KMS-11 (cell line): ENCODE results near the gene CD82.

ENCODE experiments used
- H2AFZ ChIP-seq: fragments of 200-600 bp; sonication (generic); 2 replicates; pipeline ENCODE4 v1.6.1; 2016; ENCODE audit warnings: antibody characterized with exemption, mixed run types, low read depth
- H3K27ac ChIP-seq: fragments of 200-600 bp; sonication (generic); 2 replicates; pipeline ENCODE4 v1.6.1; 2016; ENCODE audit warnings: mild to moderate bottlenecking, mixed run types
- H3K27me3 ChIP-seq: fragments of 200-600 bp; sonication (generic); 2 replicates; pipeline ENCODE4 v1.6.1; 2017; ENCODE audit warnings: mild to moderate bottlenecking, low read depth, mixed run types, moderate library complexity; ENCODE audit not compliant: insufficient read depth
- H3K36me3 ChIP-seq: fragments of 200-600 bp; sonication (generic); 2 replicates; pipeline ENCODE4 v1.6.1; 2017; ENCODE audit warnings: mild to moderate bottlenecking, mixed run types; ENCODE audit not compliant: insufficient read depth
- H3K4me1 ChIP-seq: fragments of 200-600 bp; sonication (generic); 2 replicates; pipeline ENCODE4 v1.6.1; 2016; ENCODE audit warnings: mild to moderate bottlenecking, low read depth, mixed run types; ENCODE audit not compliant: poor library complexity, severe bottlenecking
- H3K4me2 ChIP-seq: fragments of 200-600 bp; sonication (generic); 2 replicates; pipeline ENCODE4 v1.7.0; 2016; ENCODE audit warnings: mild to moderate bottlenecking, mixed run types
- H3K4me3 ChIP-seq: fragments of 200-600 bp; sonication (generic); IDR thresholded peaks from 2 replicates; pipeline ENCODE4 v1.6.1; 2017; ENCODE audit warnings: low read depth, low read length, mixed read lengths; ENCODE audit not compliant: insufficient read depth
- H3K79me2 ChIP-seq: fragments of 200-600 bp; sonication (generic); 2 replicates; pipeline ENCODE4 v1.6.1; 2016; ENCODE audit warnings: low read depth, mixed run types; ENCODE audit not compliant: insufficient read depth
- H3K9ac ChIP-seq: fragments of 200-600 bp; sonication (generic); 2 replicates; pipeline ENCODE4 v1.6.1; 2016; ENCODE audit warnings: mild to moderate bottlenecking, mixed run types
- H4K20me1 ChIP-seq: fragments of 200-600 bp; sonication (generic); 2 replicates; pipeline ENCODE4 v1.6.1; 2016; ENCODE audit warnings: mild to moderate bottlenecking, mixed run types; ENCODE audit not compliant: insufficient read depth
- CTCF ChIP-seq: fragments of 200-600 bp; sonication (generic); conservative IDR thresholded peaks from 2 replicates; pipeline ENCODE4 v1.6.1; 2017; ENCODE audit warnings: low read depth, mild to moderate bottlenecking, antibody characterized with exemption, low read length, moderate library complexity, mixed read lengths

CD82 gene

GRCh38 chr11:44605965-44606364 is 40.5 kb downstream of the CD82 start:
- Histone ChIP-seq H3K4me1 (peaks cover 3% of the 10 kb centered on the region), H2AFZ (no peak overlapping the region), H3K27me3 (no peaks in the 10 kb centered on the region), H3K79me2 (no peaks in the 10 kb centered on the region), H3K27ac (no peak overlapping the region), H3K36me3 (no peaks in the 10 kb centered on the region), H3K9ac (no peak overlapping the region), H3K4me2 (no peak overlapping the region), H4K20me1 (no peaks in the 10 kb centered on the region), H3K4me3 (no peak overlapping the region)
- TF ChIP-seq CTCF: no peak

- Histone ChIP-seq H3K36me3 (no peaks in the 10 kb centered on the region), H2AFZ (no peak overlapping the region), H4K20me1 (no peaks in the 10 kb centered on the region), H3K27me3 (no peaks in the 10 kb centered on the region), H3K4me3 (no peak overlapping the region), H3K4me2 (no peak overlapping the region), H3K79me2 (no peaks in the 10 kb centered on the region), H3K27ac (no peak overlapping the region), H3K4me1 (peaks cover 8% of the 10 kb centered on the region), H3K9ac (no peak overlapping the region)
- no peak for TF ChIP-seq CTCF
These were observed 41.0 kb downstream of the CD82 start for GRCh38 chr11:44606472-44606871.

- no peak for TF ChIP-seq CTCF
- Histone ChIP-seq H3K27ac (no peak overlapping the region), H3K36me3 (no peaks in the 10 kb centered on the region), H2AFZ (no peak overlapping the region), H3K4me2 (no peak overlapping the region), H3K4me3 (no peak overlapping the region), H4K20me1 (no peaks in the 10 kb centered on the region), H3K9ac (no peak overlapping the region), H3K4me1 (peaks cover 18% of the 10 kb centered on the region), H3K79me2 (no peaks in the 10 kb centered on the region), H3K27me3 (no peaks in the 10 kb centered on the region)
These were observed 42.0 kb downstream of the CD82 start for GRCh38 chr11:44607319-44607962.

GRCh38 chr11:44607987-44608386 is 42.5 kb downstream of the CD82 start:
- Histone ChIP-seq H3K36me3 (no peaks in the 10 kb centered on the region), H3K4me2 (no peak overlapping the region), H4K20me1 (no peaks in the 10 kb centered on the region), H3K79me2 (no peaks in the 10 kb centered on the region), H3K9ac (no peak overlapping the region), H3K4me3 (no peak overlapping the region), H3K27me3 (no peaks in the 10 kb centered on the region), H3K4me1 (peaks cover 18% of the 10 kb centered on the region), H2AFZ (no peak overlapping the region), H3K27ac (no peak overlapping the region)
- TF ChIP-seq CTCF: no peak

GRCh38 chr11:44608651-44608990 is 43.2 kb downstream of the CD82 start:
- Histone ChIP-seq H3K79me2 (no peaks in the 10 kb centered on the region), H3K4me1 (peaks cover 18% of the 10 kb centered on the region), H2AFZ (no peak overlapping the region), H3K36me3 (no peaks in the 10 kb centered on the region), H3K4me3 (no peak overlapping the region), H3K9ac (no peak overlapping the region), H4K20me1 (no peaks in the 10 kb centered on the region), H3K27me3 (no peaks in the 10 kb centered on the region), H3K4me2 (no peak overlapping the region), H3K27ac (no peak overlapping the region)
- no peak for TF ChIP-seq CTCF
